Amniotic stem cell (primary cell): ENCODE data around the gene CCDC74A.
"Not testable (repeated sequence)": the region's sequence is repeated elsewhere in the genome, so short reads cannot be mapped to it uniquely, and the experiment has no call there.

ENCODE experiments used
- DNase-seq: peaks from one replicate; lab custom pipeline; 2025; lab: John Stamatoyannopoulos, UW

The CCDC74A gene

DNA sequence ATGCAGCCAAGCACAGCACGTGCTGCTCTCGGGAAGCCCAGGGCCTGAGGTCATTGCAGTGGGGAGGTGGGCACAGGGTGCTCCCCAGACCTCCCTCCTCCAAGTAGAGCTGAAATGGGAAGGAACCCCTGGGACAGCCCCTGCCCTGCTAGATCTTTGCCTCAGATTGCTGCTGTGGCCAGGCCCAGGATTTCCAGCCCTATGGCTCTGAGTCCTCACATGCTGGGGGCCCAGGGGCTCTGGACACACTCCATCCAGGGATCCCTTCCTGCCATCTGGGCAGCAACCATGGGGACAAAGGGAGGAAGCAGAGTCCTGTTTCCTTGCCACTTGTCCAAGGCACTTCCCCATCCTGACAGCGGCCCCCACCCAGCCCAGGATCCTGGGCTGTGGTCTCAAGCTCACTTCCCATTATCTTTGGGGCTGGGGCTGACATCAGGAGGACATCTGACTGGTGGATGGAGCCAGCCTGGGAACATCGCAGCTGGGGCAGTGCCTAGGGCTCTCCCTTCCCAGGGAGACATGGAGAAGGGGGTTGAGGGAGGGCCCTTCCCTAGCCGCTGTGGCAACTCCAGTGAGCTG lies 2.3 kb downstream of the CCDC74A start:
- not testable (repeated sequence) for DNase-seq

DNA sequence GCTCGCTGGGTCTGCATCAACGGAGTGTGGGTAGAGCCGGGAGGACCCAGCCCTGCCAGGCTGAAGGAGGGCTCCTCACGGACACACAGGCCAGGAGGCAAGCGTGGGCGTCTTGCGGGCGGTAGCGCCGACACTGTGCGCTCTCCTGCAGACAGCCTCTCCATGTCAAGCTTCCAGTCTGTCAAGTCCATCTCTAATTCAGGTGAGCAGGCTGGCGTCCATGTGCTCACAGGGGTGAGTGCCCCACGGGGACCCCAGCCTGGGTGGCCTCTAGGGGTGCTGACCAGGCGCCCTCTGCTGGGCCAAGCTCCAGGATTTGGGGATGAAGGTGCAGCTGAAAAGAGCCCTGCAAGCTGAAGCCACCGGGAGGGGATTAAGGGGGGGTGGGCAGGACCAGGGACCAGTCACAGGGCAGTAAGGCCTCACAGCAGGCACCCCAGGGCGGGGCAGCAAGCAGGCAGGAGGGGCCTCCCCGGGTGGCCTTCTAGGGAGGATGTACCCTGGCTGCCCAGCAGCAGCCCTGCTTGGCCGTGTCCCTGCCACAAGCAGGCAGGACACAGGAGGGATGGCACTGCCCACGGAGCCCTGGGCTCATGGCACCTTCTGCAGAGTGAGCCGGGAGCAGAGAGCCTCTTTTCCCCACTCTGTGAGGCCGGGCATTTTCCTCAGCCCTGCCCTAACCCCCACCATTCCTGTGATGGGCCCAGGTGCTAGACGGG lies 3.1 kb downstream of the CCDC74A start:
- DNase-seq: not testable (repeated sequence)

DNA sequence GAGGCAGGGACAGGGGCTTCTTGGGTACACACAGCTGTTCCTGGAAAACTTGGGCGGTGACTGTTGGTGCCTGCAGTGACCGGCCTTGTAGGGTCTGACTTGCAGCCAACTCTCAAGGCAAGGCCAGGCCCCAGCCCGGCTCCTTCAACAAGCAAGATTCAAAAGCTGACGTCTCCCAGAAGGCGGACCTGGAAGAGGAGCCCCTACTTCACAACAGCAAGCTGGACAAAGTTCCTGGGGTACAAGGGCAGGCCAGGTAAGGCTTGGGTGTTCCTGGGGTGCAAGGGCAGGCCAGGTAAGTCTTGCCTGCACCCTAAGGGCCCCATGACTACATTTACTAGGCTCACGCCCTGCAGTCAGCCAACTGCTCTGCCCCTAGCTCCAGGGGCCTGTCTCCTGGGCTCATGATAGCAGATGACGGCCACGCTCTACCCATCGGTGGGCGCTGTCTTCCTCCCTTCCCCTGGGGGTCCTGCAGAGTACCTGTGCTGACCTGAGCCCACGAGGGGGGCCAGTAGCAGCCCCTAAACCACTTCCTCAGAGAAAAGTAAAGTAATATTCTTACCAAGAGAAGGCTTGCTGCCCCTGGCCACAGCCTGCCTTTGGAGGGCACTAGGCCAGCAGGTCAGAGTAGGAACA lies 4.0 kb downstream of the CCDC74A start:
- not testable (repeated sequence) for DNase-seq

DNA sequence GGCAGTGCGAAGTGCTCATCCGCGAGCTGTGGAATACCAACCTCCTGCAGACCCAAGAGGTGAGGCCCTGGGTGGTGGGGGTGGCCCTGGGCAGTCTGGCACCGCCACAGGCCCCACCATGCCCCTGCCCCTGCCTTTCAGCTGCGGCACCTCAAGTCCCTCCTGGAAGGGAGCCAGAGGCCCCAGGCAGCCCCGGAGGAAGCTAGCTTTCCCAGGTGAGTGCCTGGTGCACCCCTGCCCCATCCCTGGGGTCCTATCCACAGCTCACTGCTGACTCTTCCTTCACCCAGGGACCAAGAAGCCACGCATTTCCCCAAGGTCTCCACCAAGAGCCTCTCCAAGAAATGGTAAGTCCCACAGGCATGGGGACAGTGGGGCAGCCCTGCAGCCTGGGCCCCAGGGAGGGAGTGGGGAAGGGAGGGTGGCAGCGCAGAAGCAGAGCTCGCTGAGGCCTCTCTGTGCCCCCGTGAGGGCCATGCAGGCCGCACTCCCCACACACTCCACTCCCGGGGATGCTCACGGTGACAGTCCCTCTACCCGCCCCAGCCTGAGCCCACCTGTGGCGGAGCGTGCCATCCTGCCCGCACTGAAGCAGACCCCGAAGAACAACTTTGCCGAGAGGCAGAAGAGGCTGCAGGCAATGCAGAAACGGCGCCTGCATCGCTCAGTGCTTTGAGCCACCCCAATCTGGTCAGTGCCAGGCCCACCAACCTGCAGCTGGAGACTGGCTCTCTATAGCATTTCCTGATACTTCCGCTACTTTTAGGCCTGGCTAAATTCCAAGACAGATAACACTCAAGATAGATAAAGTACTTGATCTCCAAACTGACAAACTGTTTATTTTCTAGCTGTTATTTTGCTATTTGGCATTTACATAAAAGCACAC lies 5.3 kb downstream of the CCDC74A start:
- not testable (repeated sequence) for DNase-seq

DNA sequence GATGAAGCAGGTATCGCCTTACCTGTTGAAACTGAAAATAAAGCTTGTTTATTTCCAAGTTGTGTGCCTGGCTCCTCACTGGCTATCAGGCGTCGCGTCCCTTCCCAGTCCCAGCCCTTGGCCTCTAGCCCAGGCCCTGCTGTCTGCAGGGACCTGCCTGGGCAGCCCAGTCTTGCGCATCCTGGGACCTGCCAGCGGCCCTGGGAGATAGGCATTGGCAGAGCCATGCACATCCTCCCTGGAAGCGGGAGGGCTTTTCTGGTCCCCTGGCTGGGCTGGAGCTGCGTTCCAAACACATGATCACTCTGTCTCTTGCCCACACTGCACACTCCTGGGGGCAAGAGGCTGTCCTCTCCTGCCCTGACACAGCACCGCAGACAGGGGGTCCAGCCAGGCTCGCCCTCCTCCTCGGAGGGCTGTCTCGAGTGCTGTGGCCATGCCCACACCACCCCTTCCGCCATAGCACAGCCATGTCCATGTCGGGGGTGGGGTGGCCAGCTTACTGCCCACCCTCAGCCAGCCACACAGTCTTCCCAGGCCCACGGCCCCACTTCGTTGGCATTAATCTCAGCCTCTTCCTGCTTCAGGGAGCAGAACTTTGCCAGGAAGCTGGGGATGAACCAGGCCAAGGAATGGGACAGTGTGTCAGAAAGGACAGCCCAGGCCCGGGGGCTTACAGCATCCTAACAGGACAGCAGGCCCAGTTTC lies 6.1 kb downstream of the CCDC74A start:
- DNase-seq: not testable (repeated sequence)

DNA sequence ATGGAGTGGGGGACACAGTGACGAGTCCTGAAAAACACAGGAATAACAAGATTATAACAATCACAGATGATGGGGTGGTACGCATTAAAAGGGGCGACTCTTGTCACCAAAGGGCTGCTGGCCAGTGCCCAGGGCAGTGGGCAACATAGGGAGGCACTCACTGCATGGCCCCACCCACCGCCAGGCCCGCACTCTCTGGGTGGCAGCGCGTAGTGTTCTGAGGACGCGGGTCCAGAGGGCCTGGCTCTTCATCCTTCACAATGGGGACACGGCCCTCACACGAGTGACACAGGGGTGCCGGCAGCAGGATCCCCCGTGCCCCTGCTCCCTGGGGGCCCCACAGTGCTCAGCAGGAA lies 6.6 kb downstream of the CCDC74A start:
- not testable (repeated sequence) for DNase-seq

DNA sequence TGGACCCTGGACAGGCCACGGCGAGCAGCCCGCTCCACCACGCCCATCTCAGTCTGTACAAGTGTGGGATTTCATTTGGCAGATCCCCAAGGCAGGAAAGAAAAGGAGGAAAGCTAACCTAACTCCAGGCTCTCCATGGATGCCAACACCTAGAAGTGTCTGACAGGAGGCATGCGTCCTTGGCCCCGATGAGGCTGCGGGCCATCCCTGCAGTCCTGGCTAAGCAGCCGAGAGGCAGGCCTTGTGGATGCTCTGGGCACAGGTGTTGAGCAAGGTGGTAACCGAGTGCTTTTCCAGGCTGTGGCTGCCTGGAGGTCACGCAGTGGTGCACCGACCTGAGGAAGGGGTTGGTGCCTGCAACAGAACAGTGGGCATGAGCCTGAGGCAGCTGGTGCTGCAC lies 7.3 kb downstream of the CCDC74A start:
- DNase-seq: not testable (repeated sequence)

DNA sequence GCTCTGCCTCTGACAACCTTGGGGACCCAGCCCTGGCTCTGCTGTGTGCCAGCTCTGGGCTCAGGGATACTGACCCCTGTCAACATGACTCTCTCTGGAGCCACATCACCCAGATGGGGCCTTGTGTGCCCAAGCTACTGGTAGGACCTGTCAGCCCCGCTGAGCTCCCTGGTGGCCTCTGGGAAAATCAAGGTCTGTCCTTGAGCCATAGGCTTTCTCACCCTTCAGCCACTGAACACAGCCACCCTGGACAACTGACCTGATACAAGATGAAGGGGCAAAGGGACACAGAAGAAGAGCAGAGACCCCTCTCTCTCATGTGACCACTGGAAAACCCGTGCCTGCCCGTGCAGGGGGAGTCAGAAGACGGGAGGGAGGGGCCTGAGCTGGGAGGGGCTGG lies 7.8 kb downstream of the CCDC74A start:
- no peak for DNase-seq

DNA sequence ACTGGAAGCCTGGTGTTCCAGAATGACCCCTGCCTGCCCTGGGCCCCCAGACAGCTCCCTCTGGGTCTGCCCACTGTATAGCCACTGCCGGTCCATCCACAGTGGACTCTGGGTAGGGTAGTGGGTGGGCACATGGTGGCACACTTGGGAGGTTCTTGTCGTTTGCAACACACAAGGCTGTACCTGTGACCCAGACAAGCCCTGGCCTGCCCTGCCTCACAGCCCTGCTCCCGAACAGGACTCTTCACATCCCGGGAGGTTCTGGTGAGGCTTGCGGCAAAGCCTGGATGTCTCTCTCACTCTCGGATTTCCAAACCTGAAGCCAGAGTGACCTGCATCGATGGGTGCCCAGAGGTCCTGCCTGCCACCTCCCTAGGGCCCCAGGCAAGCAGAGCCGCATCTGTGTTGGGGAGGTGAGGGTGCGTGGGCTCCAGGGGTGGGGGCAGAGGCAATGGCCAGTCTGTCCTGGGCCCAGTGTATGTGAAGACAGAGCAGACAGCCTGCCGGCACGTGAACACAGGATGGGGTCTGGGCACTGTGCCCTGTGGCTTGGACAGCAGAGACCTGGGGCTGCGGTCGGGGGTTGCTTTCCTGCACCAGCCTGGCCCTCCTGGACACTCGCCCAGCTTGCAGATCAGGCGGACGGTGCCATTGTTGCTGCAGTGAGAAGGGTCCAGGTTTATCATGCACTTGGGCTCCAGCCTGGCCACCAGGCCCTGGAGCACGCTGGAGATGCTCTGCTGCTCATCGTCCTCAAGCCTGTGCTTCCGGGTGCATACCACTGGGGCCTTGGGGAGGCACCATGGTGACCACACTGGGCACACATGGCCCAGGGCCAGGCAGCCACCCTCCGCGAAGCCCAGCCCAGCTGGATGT lies 8.5 kb downstream of the CCDC74A start:
- DNase-seq: not testable (repeated sequence)

DNA sequence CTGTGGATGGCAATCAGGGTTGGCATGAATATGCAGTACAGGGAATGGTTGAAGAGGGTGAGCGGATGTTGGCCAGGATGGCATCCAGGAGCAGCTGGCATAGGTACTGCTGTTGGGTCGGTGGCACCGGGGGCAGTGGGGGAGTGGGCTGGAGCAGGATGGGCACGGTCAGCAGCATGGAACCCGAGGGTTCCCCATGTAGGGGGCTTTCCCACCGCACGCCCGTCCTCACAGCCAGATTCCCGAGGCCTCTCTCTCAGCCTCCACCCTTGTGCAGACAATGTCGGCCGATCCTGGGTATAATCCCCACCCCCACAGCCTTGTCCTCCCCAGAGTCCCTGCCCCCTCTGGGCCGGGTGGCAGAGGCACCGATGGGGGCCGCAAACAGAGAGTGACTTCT lies 9.2 kb downstream of the CCDC74A start:
- not testable (repeated sequence) for DNase-seq

DNA sequence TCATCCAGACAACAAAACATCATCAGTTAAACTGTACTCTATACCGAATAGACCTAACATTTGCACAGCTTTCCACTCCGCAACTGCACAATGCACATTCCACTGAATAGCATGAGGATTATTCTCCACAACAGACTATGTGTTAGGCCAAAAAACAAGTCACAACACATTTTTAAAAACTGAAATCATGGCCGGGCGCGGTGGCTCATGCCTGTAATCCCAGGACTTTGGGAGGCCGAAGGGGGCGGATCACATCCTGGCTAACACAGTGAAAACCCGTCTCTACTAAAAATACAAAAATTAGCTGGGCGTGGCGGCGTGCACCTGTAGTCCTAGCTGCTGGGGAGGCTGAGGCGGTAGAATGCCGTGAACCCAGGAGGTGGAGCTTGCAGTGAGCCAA lies 11.2 kb downstream of the CCDC74A start:
- not testable (repeated sequence) for DNase-seq

DNA sequence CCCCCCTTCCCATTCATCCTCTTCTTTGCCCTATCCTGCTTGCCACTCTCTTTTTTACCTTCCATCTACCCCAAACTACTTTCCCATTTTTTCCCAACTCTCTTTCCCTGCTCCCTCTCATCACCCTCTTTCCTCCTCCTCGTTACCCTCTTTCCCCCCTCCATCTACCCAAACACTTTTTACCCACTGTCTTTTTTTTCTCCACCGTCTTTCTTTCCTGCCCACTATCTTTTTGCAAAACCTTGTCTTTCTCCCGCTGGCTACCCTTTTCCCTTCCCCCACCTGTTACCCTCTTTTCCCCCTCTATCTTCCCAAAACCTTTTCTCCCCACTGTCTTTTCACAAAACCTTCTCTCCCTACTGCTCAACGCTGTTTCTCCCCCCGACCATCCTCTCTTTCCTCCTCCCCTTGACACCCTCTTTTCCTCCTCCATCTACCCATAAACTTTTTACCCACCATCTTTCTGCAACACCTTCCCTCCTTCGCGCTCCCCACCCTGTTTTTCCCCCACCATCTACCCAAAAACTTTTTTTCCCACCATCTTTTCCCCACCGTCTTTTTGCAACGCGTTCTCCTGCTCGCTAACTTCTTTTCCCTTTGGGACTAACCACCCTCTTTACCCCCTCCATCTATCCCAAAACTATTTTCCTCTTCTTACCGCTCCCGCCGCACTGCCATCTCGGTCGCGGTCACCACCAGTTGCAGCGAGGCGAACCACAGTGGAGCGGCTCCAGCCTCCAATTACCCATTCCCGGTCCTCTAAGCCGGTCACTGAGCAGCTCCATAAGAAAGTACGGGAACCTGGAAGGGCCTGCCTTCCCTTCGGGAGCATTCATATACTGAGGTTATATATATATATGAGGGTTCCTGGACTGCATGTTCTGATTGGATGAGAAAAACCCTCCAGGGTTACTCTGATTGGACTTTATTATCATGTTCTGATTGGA lies 15.0 kb downstream of the CCDC74A start:
- DNase-seq: no peak

DNA sequence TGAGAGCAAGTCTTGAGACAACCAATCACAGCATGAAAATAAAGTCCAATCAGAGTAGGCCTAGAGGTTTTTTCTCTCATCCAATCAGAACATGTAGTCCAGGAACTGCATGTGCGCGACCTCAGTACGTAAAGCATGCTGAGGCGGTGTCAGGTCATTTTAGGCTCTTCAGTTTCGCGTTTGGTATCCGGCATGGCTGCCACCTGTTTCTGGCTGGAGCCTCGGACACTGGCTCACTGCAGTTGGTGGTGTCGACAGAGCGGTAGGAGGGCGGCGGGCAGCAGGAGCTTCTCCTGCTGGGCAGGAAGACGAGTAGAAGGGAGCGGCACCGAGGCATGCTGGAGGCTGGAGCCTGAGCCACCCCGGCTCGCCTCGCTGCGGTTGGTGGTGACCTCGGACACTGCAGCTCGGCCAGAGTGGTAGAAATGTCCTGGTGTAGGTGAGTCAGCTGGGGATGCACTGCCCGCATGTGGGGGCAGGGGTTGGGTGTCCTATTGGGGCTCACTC lies 15.8 kb downstream of the CCDC74A start:
- DNase-seq: no peak

DNA sequence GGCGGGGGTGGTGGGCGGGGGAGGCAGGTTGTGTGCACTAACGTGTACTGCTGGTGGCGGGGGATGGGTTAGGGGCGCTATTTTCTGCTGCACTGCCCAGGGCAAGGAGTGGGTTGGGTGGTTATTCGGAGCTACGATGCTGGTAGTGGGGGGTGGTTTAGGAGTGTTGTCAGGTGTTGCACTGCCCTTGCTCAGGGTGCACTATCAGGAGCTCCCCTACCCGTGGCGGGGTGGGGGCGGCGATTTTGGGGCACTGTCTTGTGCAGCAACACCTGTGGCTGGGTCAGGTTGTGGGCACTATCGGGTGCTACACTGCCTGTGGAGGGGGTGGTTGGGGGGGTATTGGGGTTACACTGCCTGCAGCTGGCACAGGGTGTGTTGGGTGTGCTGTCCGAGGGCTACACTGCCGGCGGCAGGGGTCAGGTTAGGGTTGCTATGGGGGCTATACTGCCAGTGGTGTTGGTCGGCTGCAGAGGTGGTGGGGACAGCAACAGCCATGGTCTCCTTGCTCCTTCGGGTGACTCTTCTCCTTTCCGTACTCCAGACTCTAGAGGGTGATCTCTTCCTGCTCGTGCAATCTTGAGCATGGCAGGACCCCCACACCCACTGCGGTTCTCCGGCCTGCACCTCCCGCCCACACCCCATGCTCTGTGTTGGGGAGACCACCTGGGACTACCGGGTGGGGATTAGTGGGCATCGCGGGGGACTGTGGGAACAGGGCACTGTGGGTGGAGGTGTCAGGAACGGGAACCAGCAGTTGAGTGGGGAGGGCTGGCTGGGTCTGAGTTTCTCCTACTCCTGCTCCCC lies 16.5 kb downstream of the CCDC74A start:
- DNase-seq: not testable (repeated sequence)

DNA sequence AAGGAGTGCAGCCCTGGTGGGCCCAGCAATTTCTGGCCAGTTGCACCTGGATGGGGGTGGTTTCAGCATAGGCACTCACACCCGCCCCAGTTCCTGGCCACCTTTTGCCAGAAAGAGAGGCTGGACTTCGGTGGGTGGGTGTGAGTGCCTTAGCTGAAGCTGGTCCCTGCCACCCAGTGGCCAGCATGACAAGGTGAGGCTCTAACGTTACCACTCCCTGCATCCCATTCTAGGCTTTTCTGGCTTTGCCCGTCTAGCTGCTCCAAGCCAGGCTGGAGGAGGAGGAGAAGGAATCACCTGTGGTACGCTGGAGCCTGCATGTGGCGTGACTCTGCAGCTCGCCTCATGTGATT lies 17.1 kb downstream of the CCDC74A start:
- not testable (repeated sequence) for DNase-seq

DNA sequence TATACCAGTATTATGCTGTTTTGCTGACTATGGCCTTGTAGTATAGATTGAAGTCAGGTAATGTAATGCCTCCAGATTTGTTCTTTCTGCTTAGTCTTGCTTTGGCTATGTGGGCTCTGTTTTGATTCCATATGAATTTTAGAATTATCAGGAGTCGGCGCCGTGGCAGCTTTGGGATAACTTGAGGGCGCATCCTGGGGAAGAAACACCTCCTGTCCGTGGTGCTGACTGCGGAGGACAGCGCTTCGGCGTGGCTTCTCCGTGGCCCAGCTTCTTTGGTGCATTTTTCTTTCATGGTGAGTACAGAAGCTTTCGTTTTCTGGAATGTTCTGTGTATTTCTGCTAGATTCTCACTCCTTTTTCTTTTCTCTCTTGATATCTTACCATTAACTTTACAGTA lies 25.2 kb downstream of the CCDC74A start:
- no peak for DNase-seq

DNA sequence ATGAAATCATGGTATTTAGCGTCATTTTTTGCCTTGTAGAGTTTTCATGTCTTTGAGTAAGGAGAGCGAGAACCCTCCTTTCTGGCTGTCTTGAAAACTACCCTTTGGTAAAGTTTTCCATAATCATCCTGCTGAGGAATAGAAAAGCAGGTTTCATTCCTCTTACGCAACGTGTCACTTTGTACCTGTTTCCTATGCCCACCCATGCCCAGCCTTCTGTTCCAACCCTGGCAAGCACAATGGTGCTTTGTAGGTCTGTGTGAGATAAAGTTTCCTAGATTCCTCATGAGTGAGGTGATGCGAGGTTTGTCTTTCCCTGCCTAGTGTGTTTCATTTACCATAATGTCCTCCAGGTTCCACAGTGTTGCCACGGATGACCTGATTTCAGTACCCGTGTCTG lies 29.3 kb downstream of the CCDC74A start:
- no peak for DNase-seq

DNA sequence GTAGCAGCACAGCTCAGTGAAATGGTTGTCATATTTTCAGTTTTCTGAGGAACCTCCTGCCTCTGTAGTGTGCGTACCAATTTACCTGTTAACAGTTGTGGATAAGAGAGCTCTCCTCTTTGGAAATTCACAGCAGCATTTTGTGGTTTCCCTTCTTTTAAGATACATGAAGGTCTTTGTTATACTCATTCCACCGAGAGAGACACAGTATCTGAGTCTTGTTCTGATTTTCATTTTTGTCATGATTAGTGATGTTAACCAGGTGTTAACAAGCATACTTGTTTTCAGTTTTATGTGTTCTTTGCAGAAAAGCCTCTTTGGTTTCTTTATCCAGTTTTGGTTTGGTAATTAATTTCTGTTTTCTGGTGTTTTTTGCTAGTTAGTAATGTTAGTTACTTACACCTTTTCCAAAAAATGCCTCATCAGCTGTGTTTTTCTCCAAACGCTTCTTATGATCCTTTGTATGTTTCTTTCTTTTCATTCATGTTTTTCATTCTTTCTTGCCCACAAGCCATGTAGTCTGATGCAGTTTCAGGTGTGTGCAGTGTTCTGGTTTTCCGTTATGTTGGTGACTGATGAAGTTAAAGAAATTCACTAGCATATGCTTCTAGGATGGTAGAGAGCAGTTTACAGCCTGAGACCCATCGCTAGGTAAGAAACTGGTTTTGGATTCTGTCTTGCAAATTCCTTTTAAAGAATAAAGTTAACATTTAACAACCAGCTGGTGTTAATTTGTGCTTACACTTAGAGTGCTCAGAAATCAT lies 30.1 kb downstream of the CCDC74A start:
- no peak for DNase-seq
